ENCODE results near the gene CHRM5.

The CHRM5 gene

DNA sequence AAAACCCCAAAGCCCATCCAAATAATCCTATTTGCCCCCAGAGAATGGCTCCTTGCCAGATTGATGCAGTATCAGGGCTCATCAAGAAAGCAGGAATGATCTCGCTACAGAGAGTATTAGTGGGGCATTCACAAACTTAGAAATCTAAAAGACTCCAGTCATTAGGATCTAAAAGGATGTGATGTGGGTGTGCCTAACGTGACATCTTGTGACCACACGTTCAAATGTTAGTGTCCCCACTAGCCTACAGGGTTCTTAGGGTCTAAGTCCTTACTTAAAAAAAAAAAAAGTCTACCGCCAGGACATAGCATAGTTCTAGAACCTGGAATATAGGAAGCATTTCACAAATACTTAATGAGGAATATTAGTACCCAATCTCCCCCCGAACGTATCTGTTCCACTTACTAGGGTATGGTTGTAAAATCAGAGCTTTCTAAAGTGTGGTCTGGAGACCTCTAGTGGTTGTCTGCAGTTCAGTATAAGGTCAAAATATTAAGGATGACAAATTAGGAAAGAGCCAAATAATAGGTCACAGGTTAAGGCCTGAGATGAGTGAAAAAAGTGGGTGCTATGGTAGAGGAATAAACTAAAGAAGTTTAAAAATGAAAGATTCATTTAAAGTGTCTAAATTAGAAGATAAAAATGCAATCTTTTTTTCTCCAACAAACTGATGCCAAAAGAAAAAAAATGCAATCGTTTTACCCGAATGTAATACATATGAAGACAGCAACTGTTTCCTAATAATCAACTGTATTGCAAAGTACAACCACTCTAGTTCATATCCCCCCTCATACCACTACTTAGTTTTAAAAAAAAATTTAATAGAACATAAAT lies 4.2 kb upstream of the CHRM5 start:
- peak; percentile 26 for DNase-seq (ENCODE audit: low read depth, low spot score)
- TF ChIP-seq, protein P1, sequence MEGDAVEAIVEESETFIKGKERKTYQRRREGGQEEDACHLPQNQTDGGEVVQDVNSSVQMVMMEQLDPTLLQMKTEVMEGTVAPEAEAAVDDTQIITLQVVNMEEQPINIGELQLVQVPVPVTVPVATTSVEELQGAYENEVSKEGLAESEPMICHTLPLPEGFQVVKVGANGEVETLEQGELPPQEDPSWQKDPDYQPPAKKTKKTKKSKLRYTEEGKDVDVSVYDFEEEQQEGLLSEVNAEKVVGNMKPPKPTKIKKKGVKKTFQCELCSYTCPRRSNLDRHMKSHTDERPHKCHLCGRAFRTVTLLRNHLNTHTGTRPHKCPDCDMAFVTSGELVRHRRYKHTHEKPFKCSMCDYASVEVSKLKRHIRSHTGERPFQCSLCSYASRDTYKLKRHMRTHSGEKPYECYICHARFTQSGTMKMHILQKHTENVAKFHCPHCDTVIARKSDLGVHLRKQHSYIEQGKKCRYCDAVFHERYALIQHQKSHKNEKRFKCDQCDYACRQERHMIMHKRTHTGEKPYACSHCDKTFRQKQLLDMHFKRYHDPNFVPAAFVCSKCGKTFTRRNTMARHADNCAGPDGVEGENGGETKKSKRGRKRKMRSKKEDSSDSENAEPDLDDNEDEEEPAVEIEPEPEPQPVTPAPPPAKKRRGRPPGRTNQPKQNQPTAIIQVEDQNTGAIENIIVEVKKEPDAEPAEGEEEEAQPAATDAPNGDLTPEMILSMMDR (IDR thresholded peaks at IDR 0.05; ENCODE audit: low read depth, low read length), result peak; percentile 75
- in situ Hi-C loops (cut with HindIII; ENCODE audit: low sequenced_read_pairs), result no loop called here
- H3K4me3 ChIP-seq (ENCODE audit: low read depth, low read length), result no peak overlapping the region

DNA sequence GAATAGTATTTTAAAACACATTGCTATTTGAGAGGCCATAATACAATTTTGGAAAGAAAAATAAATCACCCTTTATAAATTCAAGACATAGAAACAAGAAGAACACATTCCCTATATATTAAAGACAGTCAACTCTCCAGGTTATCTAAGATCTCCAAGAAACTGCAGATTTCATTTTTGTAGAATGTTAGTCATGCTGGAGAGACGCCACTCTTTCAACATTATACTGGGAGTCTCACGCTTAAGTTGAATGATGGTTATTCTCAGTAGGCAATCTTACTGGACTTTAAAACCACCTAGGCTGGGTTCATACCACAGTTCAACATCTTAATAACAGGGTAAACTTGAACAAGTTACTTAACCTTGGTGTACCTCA lies 3.6 kb upstream of the CHRM5 start:
- in situ Hi-C loops (cut with HindIII; ENCODE audit: low sequenced_read_pairs), result no loop called here
- no peak overlapping the region for H3K4me3 ChIP-seq (ENCODE audit: low read depth, low read length)
- TF ChIP-seq, protein P1 (IDR thresholded peaks at IDR 0.05; ENCODE audit: low read depth, low read length), result no peak
- DNase-seq (ENCODE audit: low read depth, low spot score), result no peak

DNA sequence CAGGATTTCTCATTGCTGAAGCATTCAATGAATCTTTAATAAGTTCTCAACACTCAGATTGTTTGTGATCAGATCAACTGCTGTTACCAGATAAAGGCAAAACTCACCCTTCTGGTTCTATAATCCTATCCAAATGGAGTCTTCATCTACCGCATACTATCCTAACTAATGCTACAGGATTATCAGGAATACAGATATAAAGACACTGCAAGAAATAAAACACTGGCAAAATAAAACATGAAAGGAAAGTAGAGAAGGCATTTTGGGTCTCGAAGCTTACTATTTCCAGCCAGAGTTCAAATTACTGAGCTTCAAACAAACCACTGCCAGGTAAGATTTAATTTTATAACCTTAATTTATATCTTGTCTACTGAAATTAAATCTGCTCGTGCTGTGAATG lies 524 bp downstream of the CHRM5 start:
- TF ChIP-seq, protein P1 (IDR thresholded peaks at IDR 0.05; ENCODE audit: low read depth, low read length), result no peak
- in situ Hi-C loops (cut with HindIII; ENCODE audit: low sequenced_read_pairs), result no loop called here
- no peak overlapping the region for H3K4me3 ChIP-seq (ENCODE audit: low read depth, low read length)
- DNase-seq (ENCODE audit: low read depth, low spot score), result no peak

DNA sequence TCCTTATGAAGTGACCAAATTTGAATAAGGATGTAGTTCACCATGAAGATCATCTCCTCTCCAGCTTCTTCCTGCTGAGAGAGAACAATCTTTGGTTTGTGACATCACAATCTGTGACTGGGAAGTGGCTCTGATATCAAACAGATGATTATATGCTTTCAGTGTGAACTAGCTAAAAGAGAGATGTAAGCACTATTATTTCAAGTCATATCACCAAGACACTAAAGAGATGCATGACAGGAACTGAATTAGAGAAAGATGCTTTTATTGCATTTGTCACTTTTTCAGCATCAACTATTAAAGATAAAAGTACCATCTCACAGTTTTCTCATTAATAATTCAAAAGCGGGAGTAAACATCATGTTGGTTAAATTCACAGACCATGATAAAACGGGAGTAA lies 3.5 kb downstream of the CHRM5 start:
- no peak overlapping the region for H3K4me3 ChIP-seq (ENCODE audit: low read depth, low read length)
- TF ChIP-seq, protein P1 (IDR thresholded peaks at IDR 0.05; ENCODE audit: low read depth, low read length), result no peak
- in situ Hi-C loops (cut with HindIII; ENCODE audit: low sequenced_read_pairs), result no loop called here
- DNase-seq (ENCODE audit: low read depth, low spot score), result no peak

DNA sequence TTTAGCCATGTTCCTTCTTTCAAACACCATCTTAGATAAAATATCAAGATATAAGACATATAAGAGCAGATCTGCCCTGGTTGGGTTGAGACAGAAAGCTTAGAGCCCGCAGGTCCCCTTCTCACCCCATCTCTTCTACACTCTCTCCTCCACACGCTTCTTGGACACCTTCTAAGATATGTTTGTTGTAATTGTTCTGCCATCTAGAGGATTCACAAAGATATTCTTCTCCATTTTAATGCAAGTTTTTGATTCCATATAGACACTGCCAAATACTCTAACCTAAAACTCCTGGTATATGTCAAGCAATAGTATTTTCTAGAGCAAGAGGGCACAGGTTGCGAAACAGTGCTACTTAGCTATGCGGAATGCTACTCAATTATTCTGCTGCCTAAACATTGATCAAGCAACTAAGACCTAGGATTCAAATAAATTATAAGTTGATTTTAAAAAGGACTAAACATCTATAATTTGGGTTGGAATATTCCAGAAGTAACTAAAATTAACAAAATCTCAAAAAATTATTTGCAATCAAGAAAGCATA lies 6.8 kb downstream of the CHRM5 start:
- DNase-seq (ENCODE audit: low read depth, low spot score), result no peak
- TF ChIP-seq, protein P1 (IDR thresholded peaks at IDR 0.05; ENCODE audit: low read depth, low read length), result no peak
- in situ Hi-C loops (cut with HindIII; ENCODE audit: low sequenced_read_pairs), result no loop called here
- no peak overlapping the region for H3K4me3 ChIP-seq (ENCODE audit: low read depth, low read length)

DNA sequence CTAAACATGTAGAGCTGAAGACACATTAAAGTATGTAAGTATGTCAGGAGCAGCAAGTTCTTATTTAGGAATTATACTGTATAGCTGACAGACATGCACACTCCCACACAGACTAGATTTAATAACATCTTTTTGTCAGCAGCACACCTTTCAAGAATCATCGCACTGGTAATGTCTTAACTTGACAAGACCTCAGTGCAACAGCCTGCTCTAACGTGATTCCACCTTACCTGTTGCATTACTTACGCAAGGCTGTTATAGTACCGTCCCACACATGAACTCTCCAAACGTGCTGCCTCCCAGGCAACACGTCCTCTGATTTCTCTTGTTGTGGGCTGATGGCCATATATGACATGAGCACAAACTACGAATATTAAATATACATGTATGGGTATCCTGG lies 11.9 kb downstream of the CHRM5 start:
- no peak overlapping the region for H3K4me3 ChIP-seq (ENCODE audit: low read depth, low read length)
- in situ Hi-C loops (cut with HindIII; ENCODE audit: low sequenced_read_pairs), result no loop called here
- no peak for DNase-seq (ENCODE audit: low read depth, low spot score)
- TF ChIP-seq, protein P1 (IDR thresholded peaks at IDR 0.05; ENCODE audit: low read depth, low read length), result no peak

Measured in astrocyte of the spinal cord (primary cell).